Activated CD8-positive, alpha-beta memory T cell treated with anti-CD3 and anti-CD28 coated beads for 36 hours (primary cell): ENCODE data around the gene MTM1. TPM values are rescaled to one million over a fixed set of nuclear protein-coding genes. Genes with fewer than 3 reads are reported as not detected.

Experiments
- CTCF ChIA-PET: fragments of 350-600 bp; sonication (Branson Sonifier 250); formaldehyde crosslinking; loops from one replicate; lab custom pipeline; 2021; ENCODE audit warnings: antibody characterized with exemption; lab: Charles Lee
- POLR2A ChIA-PET: fragments of 350-600 bp; sonication (Branson Sonifier 250); formaldehyde crosslinking; loops from one replicate; lab custom pipeline; 2021; ENCODE audit warnings: antibody characterized with exemption; lab: Charles Lee
- total RNA-seq, 2 experiments: library from RNA; stranded (reverse); gene quantifications; one replicate each; pipeline ENCODE4 v1.2.3, GENCODE V29; 2021

The MTM1 gene
- total RNA-seq, 2 experiments from 2014 or later: 15.1 to 18.7 TPM

- CTCF ChIA-PET: no interaction called here
- POLR2A ChIA-PET: no interaction called here
Measured at GRCh38 chrX:150582338-150582948, 14.0 kb downstream of the MTM1 start.

DNA sequence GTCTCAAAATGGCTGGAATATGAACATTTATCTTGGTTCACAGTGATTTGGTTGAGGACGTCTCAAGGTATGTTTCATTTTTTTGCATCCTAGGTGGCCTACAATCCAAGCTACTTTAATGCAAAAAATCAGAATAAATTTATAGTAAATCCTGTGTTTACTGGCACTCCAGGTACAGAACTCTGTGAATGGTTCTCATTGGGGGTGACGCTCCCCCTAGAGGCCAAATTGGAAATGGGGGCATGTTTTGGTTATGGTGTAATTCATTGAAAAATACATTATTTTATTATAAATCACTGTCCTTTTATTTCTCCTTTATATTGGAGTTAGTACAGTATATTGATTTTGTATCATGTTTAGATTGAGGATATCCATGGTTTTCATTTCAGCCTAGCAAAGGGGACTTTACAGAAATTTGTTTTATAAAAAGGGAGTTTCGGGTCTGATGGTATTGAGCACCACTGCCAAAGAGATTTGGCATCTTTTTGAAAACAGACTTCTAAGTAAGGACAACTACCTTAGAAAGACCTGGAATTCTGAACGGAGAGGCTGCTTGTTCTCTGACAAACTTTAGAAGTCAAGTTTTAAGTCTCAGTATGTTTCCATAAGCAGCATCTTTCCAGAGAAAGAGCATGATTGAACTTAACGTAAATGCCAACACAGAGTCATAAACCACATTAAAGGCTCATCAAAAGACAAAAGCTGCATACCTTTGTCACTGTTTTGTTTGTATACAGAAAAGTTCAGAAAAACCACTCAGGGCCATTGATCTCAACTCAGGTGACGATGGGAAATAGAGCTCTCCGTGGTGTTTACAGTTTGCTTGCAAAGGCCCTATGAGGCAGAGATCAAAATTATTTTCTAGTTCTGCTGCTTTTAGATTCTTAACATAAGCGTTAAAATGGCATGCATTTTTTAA is 19.4 kb downstream of the MTM1 start:
- POLR2A ChIA-PET: no interaction called here
- CTCF ChIA-PET: interaction anchor here (1.0 kb wide), 1 partner anchor 102 kb away, joined by 3 read pairs; no protein-coding TSS in a partner anchor

- ChIA-PET POLR2A (no interaction called here), CTCF (no interaction called here)
Measured at GRCh38 chrX:150594584-150594983, 26.2 kb downstream of the MTM1 start.

GRCh38 chrX:150599226-150599625 is 30.8 kb downstream of the MTM1 start:
- POLR2A ChIA-PET: no interaction called here
- CTCF ChIA-PET: no interaction called here

DNA sequence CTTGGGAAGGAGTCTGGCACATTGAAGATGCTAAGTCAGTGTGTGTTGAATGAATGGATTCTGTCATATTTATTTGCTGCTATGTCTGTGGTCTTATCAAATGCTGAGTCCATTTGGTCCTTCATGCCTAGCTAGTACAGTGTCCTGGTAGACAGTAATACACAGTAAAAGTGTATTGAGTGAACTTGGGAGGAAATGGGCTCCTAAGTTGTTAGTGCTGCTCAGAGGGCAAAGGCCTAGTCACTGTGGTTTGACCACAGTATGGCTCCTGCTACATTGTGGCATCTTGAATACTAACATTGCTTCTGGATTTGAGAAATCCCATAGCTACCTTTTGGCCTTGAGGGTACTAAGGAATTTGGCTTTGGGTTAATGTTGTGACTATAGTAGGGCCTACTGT is 33.9 kb downstream of the MTM1 start:
- ChIA-PET CTCF (no interaction called here), POLR2A (no interaction called here)

- ChIA-PET POLR2A (no interaction called here), CTCF (no interaction called here)
Measured at GRCh38 chrX:150602743-150603142, 34.3 kb downstream of the MTM1 start.

- CTCF ChIA-PET: no interaction called here
Measured at GRCh38 chrX:150605603-150606002, 37.2 kb downstream of the MTM1 start.

GRCh38 chrX:150607201-150607600 is 38.8 kb downstream of the MTM1 start:
- ChIA-PET CTCF (no interaction called here), POLR2A (no interaction called here)

More at GRCh38 chrX:150605603-150606002, 37.2 kb downstream of the MTM1 start:
- POLR2A ChIA-PET: no interaction called here

GRCh38 chrX:150610043-150610442 is 41.6 kb downstream of the MTM1 start:
- ChIA-PET CTCF (no interaction called here), POLR2A (no interaction called here)

GRCh38 chrX:150610446-150610845 is 42.0 kb downstream of the MTM1 start:
- POLR2A ChIA-PET: no interaction called here
- CTCF ChIA-PET: no interaction called here

GRCh38 chrX:150615356-150615755 is 46.9 kb downstream of the MTM1 start:
- POLR2A ChIA-PET: no interaction called here
- CTCF ChIA-PET: no interaction called here

DNA sequence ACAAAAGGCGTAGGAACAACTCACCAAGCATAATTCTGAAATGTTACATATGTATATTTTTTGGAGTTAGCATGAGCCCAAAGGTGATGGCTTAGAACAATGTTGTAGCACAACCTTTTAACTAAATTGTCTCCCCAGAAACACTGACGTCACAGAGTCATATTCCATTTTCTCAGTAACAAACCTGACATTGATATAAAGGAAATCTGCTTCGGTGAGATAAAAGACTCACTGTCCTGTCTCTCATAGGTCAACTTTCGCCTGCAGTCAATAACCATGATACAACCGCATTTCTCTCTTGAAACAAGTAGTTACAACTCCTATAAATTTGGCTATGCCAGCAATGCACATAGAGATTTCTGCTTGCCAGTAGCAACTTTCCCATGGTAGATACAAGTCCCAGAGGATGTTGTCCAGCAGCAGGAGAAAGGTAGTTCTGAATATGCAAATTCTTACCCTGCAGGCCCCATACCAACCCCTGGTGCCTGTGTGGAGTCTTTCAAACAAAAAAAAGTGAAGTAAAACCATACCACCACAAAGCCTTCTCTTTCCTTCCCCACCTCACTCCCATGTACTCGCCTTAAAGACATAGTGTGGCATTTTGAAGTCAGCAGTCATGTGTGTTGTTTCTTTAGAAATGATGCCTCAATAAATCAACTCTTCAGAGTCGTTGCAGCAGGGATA is 47.9 kb downstream of the MTM1 start:
- ChIA-PET CTCF (no interaction called here), POLR2A (no interaction called here)

DNA sequence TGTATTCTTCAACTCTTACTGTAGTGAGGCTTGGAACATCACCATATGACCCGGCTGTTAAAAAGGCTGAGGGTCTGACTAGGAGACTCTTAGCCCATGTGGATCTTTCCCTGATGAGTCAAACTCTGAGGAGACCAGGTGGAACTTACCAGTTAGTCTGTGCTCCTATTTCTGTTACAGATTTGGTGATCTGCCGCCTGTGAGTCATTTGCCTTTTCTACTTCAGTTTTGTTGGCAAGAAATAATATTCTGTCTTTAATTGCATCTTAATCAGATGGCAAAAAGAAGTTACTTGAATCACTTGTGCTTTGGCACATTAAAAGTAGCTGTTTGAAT is 48.4 kb downstream of the MTM1 start:
- ChIA-PET POLR2A (no interaction called here), CTCF (no interaction called here)

GRCh38 chrX:150621652-150622051 is 53.2 kb downstream of the MTM1 start:
- ChIA-PET CTCF (no interaction called here), POLR2A (no interaction called here)

GRCh38 chrX:150623583-150623982 is 55.2 kb downstream of the MTM1 start:
- CTCF ChIA-PET: no interaction called here
- POLR2A ChIA-PET: no interaction called here

DNA sequence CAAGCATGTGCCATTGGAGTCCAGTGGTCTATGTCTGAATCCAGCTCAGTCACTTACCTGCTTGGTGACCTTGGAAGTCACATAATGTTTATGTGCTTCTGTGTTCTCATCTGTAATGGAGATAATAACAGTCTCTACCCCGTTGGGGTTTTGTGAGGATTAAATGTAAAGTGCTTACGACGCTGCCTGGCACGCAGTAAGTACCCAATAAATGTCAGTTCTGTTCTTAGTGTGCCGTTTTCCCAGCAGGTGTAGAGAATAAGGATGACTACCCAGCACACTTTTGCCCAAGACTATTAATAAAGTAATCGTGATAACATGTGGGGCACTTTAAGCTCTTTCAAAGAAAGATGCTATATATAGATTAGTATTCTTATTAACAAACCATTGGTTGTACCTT is 56.7 kb downstream of the MTM1 start:
- ChIA-PET POLR2A (no interaction called here), CTCF (no interaction called here)

- ChIA-PET POLR2A (no interaction called here), CTCF (no interaction called here)
Measured at GRCh38 chrX:150625875-150626274, 57.5 kb downstream of the MTM1 start.

GRCh38 chrX:150627957-150628356 is 59.5 kb downstream of the MTM1 start:
- ChIA-PET CTCF (no interaction called here), POLR2A (no interaction called here)

- CTCF ChIA-PET: interaction anchor here (0.5 kb wide), 1 partner anchor 417 kb away, joined by 3 read pairs; no protein-coding TSS in a partner anchor
- POLR2A ChIA-PET: no interaction called here
Measured at GRCh38 chrX:150635952-150636351, 67.5 kb downstream of the MTM1 start.

DNA sequence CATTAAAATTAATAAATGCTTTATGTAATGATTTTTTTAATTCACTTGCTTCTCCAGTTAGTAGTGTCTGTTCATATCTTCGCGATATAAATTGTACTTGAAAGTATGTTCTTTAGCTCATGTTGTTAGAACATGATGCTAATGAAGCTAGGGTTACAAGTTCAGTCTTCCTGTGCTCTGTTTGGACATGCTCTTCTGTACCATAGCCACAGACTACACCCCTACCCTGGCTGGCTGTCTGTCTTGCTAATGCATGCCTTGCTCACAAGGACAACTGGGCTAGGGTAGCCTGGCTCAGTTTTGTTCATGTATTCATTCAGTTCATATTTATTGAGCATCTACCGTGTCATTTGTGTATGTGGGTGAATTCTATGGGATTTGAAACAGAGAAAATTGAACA is 74.0 kb downstream of the MTM1 start:
- ChIA-PET POLR2A (no interaction called here), CTCF (no interaction called here)
